GM13976 (cell line): Measurements from ENCODE around the gene SLC26A4.

ENCODE experiments used
- DNase-seq: peaks from one replicate; pipeline ENCODE4 v3.0.0; 2012; ENCODE audit warnings: low spot score
- CTCF ChIP-seq: IDR thresholded peaks from 2 replicates; pipeline ENCODE4 v1.5.1; 2012; ENCODE audit warnings: borderline replicate concordance, mild to moderate bottlenecking; ENCODE audit not compliant: insufficient read depth; ENCODE audit errors: extremely low read depth, missing control alignments, control extremely low read depth
- in situ Hi-C: fragments of 300-500 bp; cut with MboI; formaldehyde crosslinking; loops from one replicate; pipeline ENCODE4 v1.12.0; 2022; ENCODE audit warnings: low sequenced_read_pairs, mixed read lengths, inconsistent platforms; ENCODE audit not compliant: unreplicated experiment

Gene SLC26A4

GRCh38 chr7:107652642-107653041 is 8.0 kb upstream of the SLC26A4 start:
- no peak for TF ChIP-seq CTCF
- in situ Hi-C loops = no loop called here
- no peak for DNase-seq

GRCh38 chr7:107658467-107658866 is 2.2 kb upstream of the SLC26A4 start:
- DNase-seq = no peak
- in situ Hi-C loops = no loop called here
- no peak for TF ChIP-seq CTCF

GRCh38 chr7:107659666-107660065 is 962 bp upstream of the SLC26A4 start:
- no peak for DNase-seq
- in situ Hi-C loops = no loop called here

GRCh38 chr7:107661081-107661864 is 645 bp downstream of the SLC26A4 start:
- TF ChIP-seq CTCF = peak; percentile 37
- peak; percentile 63 for DNase-seq
- in situ Hi-C loops = no loop called here

More at GRCh38 chr7:107659666-107660065, 962 bp upstream of the SLC26A4 start:
- no peak for TF ChIP-seq CTCF

GRCh38 chr7:107661865-107662379 is 1.3 kb downstream of the SLC26A4 start:
- in situ Hi-C loops = no loop called here
- TF ChIP-seq CTCF = no peak
- DNase-seq = no peak

- in situ Hi-C loops = no loop called here
- no peak for DNase-seq
- no peak for TF ChIP-seq CTCF
Measured at GRCh38 chr7:107663196-107663595, 2.6 kb downstream of the SLC26A4 start.
